ENCODE data around the gene ST7. TPM values are rescaled to one million over a fixed set of nuclear protein-coding genes. Genes with fewer than 3 reads are reported as not detected.
A peak's percentile ranks its signal among the peaks of the same experiment; 100 is the strongest.
"Not testable (repeated sequence)": the region's sequence is repeated elsewhere in the genome, so short reads cannot be mapped to it uniquely, and the experiment has no call there.

The ST7 gene
- total RNA-seq, 1 experiment from 2014 or later = 38.2 TPM

DNA sequence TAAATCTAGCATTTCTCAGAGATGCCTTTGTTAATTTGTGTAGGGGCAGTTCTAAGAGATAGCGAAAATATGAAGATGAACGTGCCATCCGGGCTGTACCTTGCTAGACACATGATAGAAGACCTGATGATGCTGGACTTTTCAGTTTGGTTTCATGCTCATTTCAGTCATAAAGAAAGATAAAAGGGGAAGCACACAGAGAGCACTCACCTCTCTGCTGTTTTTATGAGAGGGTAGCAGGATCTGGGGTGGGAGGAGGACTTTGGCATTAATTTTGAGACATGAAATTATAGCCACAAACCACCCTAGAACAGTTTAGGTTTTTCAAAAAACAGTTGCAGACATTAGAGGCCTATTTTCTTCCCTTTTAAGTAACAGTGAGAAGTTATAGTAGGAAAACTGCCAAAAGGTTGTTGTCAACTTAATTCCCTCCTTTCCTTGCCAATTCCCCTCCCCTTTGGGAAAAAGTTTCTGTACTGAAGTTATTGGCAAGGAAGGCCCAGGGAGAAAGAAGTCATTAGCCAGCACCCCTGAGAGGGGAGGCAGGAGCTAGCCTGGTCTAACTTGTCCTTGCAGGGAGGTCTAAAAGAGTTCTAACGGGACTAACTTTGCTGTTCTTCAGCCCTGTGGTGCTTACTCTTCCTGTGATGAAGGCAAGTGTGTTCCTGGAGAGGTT is 2.6 kb downstream of the ST7 start:
- H3K36me3 ChIP-seq (ENCODE audit: control insufficient read depth, insufficient read depth, low read length) = no peaks in the 10 kb centered on the region
- POLR2A ChIA-PET = no interaction called here
- CTCF ChIA-PET = no interaction called here
- H3K9me3 ChIP-seq = no peaks in the 10 kb centered on the region
- H3K27ac Mint-ChIP-seq (ENCODE audit: unreplicated experiment) = peak overlapping the region; percentile 94
- no peak for DNase-seq
- no peaks in the 10 kb centered on the region for H3K27me3 ChIP-seq (replicated peaks; ENCODE audit: control insufficient read depth, insufficient read depth, low read length)
- BruUV-seq (replicated peaks) = no TSS peak
- intact Hi-C loops (cut with micrococcal nuclease; ENCODE audit: unreplicated experiment) = no loop called here
- peak overlapping the region; percentile 94 for H3K4me3 Mint-ChIP-seq (ENCODE audit: unreplicated experiment)
- no peaks in the 10 kb centered on the region for H3K9me3 Mint-ChIP-seq (ENCODE audit: unreplicated experiment)
- TF ChIP-seq CTCF (IDR thresholded peaks at IDR 0.05; ENCODE audit: insufficient read depth in 1 of 2, low read depth in 1 of 2, low read length in 1 of 2, severe bottlenecking in 1 of 2, unreplicated experiment in 1 of 2) = no peak
- peaks cover 11% of the 10 kb centered on the region for H3K4me1 ChIP-seq
- H3K36me3 Mint-ChIP-seq (ENCODE audit: insufficient read depth, unreplicated experiment) = peaks cover 14% of the 10 kb centered on the region
- peaks cover 18% of the 10 kb centered on the region for H3K4me1 Mint-ChIP-seq (ENCODE audit: low read depth, unreplicated experiment)
- H3K27me3 Mint-ChIP-seq (ENCODE audit: insufficient read depth, unreplicated experiment) = no peaks in the 10 kb centered on the region
- H3K4me3 ChIP-seq (ENCODE audit: low read depth, low read length) = no peak overlapping the region

DNA sequence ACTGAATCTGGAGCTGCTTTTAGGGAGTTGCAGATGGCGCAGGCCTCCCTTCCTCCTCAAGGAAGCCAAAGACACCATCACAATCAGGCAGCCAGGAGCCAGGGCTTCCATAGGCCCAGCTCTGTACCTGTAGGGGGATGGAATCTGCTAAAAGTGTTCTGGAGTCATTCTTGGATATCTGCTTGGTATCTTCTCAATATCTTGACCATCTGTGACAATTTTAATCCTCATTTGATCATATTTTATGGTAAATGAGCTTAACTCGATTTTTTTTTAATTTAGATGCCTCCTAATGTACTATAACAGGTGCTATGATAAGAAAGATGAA is 3.1 kb downstream of the ST7 start:
- POLR2A ChIA-PET = no interaction called here
- no peak overlapping the region for H3K27ac Mint-ChIP-seq (ENCODE audit: unreplicated experiment)
- H3K27me3 Mint-ChIP-seq (ENCODE audit: insufficient read depth, unreplicated experiment) = no peaks in the 10 kb centered on the region
- CTCF ChIA-PET = no interaction called here
- Histone ChIP-seq H3K27me3 (replicated peaks; ENCODE audit: control insufficient read depth, insufficient read depth, low read length) (no peaks in the 10 kb centered on the region), H3K36me3 (ENCODE audit: control insufficient read depth, insufficient read depth, low read length) (no peaks in the 10 kb centered on the region), H3K4me1 (peaks cover 6% of the 10 kb centered on the region), H3K4me3 (ENCODE audit: low read depth, low read length) (no peak overlapping the region), H3K9me3 (no peaks in the 10 kb centered on the region)
- no peak for DNase-seq
- TF ChIP-seq CTCF (IDR thresholded peaks at IDR 0.05; ENCODE audit: insufficient read depth in 1 of 2, low read depth in 1 of 2, low read length in 1 of 2, severe bottlenecking in 1 of 2, unreplicated experiment in 1 of 2) = no peak
- H3K9me3 Mint-ChIP-seq (ENCODE audit: unreplicated experiment) = no peaks in the 10 kb centered on the region
- BruUV-seq (replicated peaks) = no TSS peak
- peaks cover 14% of the 10 kb centered on the region for H3K36me3 Mint-ChIP-seq (ENCODE audit: insufficient read depth, unreplicated experiment)
- peaks cover 18% of the 10 kb centered on the region for H3K4me1 Mint-ChIP-seq (ENCODE audit: low read depth, unreplicated experiment)
- intact Hi-C loops (cut with micrococcal nuclease; ENCODE audit: unreplicated experiment) = no loop called here
- H3K4me3 Mint-ChIP-seq (ENCODE audit: unreplicated experiment) = no peak overlapping the region

- intact Hi-C loops (cut with micrococcal nuclease; ENCODE audit: unreplicated experiment) = no loop called here
- no peak for DNase-seq
- Histone ChIP-seq H3K9me3 (no peaks in the 10 kb centered on the region), H3K36me3 (ENCODE audit: control insufficient read depth, insufficient read depth, low read length) (no peaks in the 10 kb centered on the region), H3K27me3 (replicated peaks; ENCODE audit: control insufficient read depth, insufficient read depth, low read length) (no peaks in the 10 kb centered on the region), H3K4me3 (ENCODE audit: low read depth, low read length) (no peak overlapping the region), H3K4me1 (0 out of 2 replicates have a peak, but pooled peaks cover 4% of the 10 kb centered on the region)
- no peak for TF ChIP-seq CTCF (IDR thresholded peaks at IDR 0.05; ENCODE audit: insufficient read depth in 1 of 2, low read depth in 1 of 2, low read length in 1 of 2, severe bottlenecking in 1 of 2, unreplicated experiment in 1 of 2)
- H3K27me3 Mint-ChIP-seq (ENCODE audit: insufficient read depth, unreplicated experiment) = no peaks in the 10 kb centered on the region
- ChIA-PET POLR2A (interaction anchor here (0.7 kb wide), 1 partner anchor 110 kb away, joined by 6 read pairs; no protein-coding TSS in a partner anchor), CTCF (interaction anchor here (0.6 kb wide), 1 partner anchor 95 kb away, joined by 3 read pairs; no protein-coding TSS in a partner anchor)
- no peaks in the 10 kb centered on the region for H3K9me3 Mint-ChIP-seq (ENCODE audit: unreplicated experiment)
- no peak overlapping the region for H3K4me3 Mint-ChIP-seq (ENCODE audit: unreplicated experiment)
- peaks cover 6% of the 10 kb centered on the region for H3K36me3 Mint-ChIP-seq (ENCODE audit: insufficient read depth, unreplicated experiment)
- BruUV-seq (replicated peaks) = no TSS peak
- no peak overlapping the region for H3K27ac Mint-ChIP-seq (ENCODE audit: unreplicated experiment)
- peaks cover 18% of the 10 kb centered on the region for H3K4me1 Mint-ChIP-seq (ENCODE audit: low read depth, unreplicated experiment)
Measured at GRCh38 chr7:116957874-116958273, 4.6 kb downstream of the ST7 start.

DNA sequence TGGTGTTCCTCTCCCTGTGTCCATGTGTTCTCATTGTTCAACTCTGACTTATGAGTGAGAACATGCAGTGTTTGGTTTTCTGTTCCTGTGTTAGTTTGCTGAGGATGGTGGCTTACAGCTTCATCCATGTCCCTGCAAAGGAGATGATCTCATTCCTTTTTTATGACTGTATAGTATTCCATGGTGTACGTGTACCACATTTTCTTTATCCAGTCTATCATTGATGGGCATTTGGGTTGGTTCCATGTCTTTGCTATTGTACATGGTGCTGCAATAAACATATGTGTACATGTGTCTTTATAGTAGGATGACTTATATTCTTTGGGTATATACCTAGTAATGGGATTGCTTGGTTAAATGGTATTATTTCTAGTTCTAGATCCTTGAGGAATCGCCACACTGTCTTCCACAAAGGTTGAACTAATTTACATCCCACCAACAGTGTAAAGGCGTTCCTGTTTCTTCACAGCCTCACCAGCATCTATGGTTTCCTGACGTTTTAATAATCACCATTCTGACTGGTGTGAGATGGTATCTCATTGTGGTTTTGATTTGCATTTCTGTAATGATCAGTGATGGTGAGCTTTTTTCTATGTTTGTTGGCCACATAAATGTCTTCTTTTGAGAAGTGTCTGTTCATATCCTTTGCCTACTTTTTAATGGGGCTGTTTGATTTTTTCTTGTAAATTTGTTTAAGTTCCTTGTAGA is 8.8 kb downstream of the ST7 start:
- CTCF ChIA-PET; DNase-seq; intact Hi-C loops (cut with micrococcal nuclease; ENCODE audit: unreplicated experiment); POLR2A ChIA-PET; H3K27me3 Mint-ChIP-seq (ENCODE audit: insufficient read depth, unreplicated experiment); H3K4me1 Mint-ChIP-seq (ENCODE audit: low read depth, unreplicated experiment); H3K27me3 ChIP-seq (replicated peaks; ENCODE audit: control insufficient read depth, insufficient read depth, low read length); H3K4me3 Mint-ChIP-seq (ENCODE audit: unreplicated experiment); H3K4me3 ChIP-seq (ENCODE audit: low read depth, low read length); BruUV-seq (replicated peaks); H3K36me3 ChIP-seq (ENCODE audit: control insufficient read depth, insufficient read depth, low read length); H3K9me3 Mint-ChIP-seq (ENCODE audit: unreplicated experiment); H3K36me3 Mint-ChIP-seq (ENCODE audit: insufficient read depth, unreplicated experiment); H3K4me1 ChIP-seq; H3K9me3 ChIP-seq; H3K27ac Mint-ChIP-seq (ENCODE audit: unreplicated experiment): not testable (repeated sequence)
